ENCODE results near the gene ESD.
"Not testable (repeated sequence)": the region's sequence is repeated elsewhere in the genome, so short reads cannot be mapped to it uniquely, and the experiment has no call there.

Gene ESD, protein sequence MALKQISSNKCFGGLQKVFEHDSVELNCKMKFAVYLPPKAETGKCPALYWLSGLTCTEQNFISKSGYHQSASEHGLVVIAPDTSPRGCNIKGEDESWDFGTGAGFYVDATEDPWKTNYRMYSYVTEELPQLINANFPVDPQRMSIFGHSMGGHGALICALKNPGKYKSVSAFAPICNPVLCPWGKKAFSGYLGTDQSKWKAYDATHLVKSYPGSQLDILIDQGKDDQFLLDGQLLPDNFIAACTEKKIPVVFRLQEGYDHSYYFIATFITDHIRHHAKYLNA

DNA sequence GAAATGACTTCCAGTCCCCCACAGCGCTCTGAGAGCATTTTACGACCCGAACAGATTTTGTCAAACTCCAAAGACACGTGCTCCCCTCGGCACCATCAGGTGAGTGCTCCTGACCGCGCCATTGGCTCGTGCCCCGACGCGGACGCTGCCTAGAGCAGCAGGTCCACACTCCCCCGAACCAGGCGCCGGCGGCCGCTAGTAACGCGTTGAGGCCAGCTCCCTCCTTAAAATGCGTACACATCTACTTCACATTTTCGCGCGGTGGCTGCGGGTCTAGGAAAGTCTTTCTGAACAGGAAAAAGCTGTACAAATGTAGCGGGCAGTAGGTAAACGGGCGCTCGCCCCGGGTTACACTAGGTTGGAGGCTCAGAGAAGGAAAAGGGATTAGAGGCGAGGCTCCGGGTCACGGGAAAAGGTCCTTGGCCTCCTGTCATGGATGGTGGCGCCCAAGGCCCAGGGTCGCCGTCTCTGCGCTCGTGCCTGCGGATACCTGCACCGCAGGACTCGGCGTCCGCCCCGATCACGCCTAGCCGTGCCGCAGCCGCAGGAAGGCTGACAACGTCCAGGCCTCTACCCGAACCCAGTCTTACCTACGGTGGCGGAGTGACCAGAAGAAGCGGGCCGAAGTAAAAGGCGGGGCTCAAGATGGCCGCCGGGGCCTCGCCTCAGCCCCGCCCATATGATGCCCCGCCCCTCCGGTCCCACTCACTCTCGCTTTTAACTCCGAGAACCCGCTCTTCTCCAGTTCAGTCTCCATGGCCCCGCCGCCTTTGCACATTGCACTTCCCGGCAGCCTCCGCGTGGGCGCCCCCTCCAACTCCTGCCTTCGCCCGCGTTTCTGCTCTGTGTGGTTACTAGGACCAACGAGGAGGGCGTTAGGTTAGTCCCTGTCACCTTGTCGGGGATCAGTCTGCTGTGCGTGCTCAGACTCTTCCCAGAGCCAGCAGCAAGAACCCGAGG is at the start of gene ESD:
ESD (minus strand) TSS at position 647 of the 960 bp plus-strand sequence. CDS start 5,748 bp downstream, outside the sequence.
- peak; percentile 93 to 94 for DNase-seq (ENCODE audit: low read depth in 2 of 2)

DNA sequence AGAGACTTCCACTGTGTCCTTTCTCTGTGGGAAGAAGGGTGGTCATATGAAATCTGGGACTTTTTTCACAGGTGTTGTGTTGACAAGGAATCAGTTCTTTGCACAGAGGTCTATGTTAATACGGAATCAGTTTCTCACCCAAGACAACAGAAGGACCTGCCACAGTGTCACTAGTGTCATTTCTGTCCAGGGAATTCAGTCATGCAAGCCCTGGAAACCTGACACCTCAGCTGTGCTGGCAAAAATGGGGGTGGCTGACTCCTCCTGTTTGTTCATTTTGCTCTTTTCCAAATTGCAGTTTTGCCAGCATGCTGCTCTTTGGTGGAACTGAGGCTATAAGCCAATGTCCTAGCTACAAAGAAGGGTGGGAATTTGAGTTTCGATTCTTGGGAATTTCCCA is 49.8 kb upstream of the ESD start:
- no peak for DNase-seq (ENCODE audit: low read depth in 2 of 2)

DNA sequence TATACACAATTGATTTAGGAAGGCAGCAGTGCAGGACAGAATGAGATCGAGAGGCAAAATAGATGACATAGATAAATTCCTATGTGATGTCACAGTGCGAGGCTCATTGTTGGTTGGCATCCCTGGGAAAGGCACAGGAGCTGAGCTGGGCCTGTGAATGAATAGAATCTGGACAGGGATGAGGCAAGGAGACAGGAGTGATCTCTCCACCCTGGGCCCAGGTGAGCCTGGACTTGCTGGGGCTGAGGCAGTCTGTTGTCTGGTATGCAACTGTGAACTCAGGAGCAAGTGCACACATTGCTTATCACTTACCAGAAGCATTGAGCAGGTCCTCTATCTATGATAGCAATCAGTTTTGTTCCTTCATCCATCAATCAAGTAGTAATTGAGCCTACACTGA is 48.2 kb upstream of the ESD start:
- no peak for DNase-seq (ENCODE audit: low read depth in 2 of 2)

DNA sequence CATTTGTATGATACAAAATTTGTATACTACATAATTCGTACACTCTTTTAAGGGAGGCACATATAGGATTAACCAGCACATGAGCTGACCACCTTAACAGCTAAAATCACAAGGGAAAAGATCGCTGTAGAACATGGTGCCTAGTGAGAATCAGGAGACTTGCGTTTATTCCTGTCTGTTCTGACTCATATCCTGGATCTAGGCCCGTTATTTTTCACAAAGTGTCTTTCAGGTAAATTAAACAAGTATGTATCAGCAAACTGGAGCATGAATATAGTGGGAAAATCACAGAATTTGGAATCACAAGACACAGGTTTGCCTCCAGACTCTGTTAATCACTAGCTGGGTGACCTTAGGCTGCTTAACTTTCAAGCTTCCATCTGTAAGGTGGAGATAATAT is 47.5 kb upstream of the ESD start:
- no peak for DNase-seq (ENCODE audit: low read depth in 2 of 2)

DNA sequence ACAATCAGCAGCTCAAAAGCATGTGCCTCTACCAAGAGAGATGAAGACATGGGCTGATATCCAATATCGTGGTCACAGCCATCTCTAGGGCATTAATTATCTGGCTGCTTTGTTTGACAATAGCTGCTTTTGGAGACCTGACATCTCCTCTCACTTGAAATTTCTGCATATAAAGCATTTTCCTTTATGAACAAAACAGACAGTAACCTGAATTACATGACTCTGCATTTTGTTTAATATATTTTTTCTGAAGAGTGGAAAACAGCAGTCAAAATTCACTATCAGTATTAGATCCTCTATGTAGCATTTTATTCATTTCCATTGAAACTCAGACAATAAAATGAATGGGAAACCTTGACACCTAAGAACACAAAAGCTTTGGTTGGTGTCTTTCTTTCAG is 42.4 kb upstream of the ESD start:
- no peak for DNase-seq (ENCODE audit: low read depth in 2 of 2)

DNA sequence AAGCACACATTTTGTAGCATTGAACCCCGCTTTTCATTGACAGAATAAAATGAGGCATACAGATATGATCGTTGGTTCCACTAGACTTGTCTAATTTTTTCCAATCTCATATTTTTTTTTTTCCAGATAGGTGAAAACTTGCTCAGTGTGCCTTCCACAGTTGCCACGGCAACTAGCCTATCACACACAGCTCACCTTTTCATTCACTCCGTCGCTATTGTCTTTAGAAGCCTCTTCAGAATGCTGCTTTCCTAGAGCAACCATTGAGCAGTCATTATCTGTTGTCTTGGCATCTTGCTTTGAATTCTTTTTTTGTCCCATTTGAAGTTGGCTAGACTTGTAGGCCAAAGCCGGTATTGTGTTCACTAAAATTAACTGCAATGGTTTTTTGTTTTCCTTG is 37.7 kb upstream of the ESD start:
- no peak for DNase-seq (ENCODE audit: low read depth in 2 of 2)

DNA sequence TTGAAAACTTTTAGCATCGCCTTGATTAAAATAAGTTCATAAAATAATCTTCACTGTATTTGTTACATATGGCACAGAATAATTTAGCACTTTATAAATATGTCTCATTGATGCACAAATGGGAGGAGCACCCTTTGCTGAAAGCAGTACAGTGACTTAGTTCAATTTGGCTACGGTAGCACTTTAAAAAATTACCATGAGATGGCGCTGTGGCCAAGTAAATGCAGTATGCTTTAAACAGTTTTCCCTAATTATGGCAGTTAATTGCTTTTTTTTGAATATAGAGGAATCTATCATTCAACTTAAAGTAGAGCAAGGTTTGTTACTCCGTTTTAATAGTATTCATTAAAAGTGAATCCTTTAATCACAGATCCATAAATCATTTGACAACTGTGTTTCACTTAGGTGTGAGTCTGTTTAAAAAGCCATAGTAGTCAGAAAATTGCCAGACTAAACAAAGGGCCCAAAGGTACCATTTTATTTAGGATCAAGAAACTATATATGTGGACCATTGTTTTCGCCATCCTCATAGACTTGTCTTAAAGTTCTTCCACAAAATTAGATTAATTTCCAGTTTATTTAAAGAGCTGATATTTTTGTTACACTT is 34.7 kb upstream of the ESD start:
- peak; percentile 1 to 18 for DNase-seq (ENCODE audit: low read depth in 2 of 2)

DNA sequence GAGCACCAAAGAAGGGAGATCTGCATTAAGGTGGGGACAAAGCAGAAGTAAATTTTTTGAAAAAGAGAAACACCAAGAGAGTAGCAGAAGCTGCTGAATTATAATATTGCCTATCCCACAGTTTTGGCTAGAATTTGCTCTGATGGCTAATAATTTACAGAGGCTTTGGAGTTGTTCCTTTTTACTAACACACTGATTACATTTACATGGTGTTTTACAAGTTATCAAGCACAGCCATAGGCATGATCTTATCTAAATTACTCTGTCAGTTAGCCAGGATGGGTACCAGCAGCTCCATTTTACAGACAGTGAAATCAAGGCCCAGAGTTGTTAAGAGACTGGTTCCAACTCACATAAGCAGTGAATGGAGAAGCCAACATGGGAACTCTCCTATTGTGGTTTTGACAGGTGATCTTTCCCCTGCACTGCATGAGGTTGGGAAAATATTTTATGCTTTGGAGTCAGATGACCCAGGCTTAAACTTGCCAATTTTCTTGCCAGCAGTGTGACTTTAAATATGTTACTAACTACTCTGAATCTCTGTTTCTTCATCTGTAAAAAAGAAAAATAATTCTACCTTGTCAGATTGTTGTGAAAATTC is 33.5 kb upstream of the ESD start:
- DNase-seq (ENCODE audit: low read depth in 2 of 2): no peak

DNA sequence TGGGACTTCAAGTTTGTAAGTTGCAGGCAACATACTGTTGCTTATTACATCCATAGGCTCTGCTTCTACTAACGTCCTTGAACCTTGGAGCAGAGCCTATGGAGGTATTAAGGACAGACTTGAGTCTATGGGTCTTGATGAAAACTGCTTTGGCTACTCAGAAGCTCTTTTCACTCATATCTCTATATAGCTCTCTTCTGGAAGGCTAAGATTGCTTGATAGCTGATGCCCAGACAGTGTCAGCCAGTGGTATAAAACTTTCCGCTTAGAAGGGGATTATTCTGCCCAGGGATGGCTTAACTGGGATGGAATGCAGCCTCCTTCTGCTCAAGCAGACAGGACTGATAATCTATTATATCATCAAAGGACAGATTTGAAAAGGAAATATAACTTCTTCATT is 25.6 kb upstream of the ESD start:
- no peak for DNase-seq (ENCODE audit: low read depth in 2 of 2)

DNA sequence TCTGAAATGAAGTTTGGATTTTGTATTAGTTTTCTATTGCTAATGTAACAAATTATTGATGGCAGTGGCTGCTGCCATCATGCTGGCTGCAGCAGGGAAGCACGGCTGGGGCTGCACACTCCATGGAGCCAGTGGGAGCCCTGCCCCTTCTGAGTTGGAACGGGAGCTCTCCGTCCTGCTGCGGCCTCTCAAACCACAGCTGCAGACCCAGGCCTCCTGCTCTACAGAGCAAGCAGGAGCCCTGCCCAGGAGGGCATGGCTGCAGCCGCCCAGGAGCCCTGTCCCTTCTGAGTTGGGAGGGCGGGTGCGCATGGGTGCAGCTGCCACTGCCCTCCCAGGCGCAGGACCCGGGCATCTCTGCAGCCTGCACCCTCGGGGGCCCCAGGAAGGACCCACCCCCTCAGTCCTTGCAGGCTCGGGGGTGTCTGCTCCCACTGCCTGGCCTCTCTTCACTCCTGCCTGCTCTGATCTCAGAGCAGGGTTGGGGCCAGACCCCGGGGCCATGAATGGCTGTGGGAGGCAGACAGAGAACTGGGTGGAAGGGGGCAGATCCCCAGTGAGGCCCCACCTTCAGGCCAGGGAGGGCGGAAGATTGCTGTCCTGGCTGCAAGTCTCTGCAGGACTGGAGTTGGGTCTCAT is 21.0 kb upstream of the ESD start:
- no peak for DNase-seq (ENCODE audit: low read depth in 2 of 2)

DNA sequence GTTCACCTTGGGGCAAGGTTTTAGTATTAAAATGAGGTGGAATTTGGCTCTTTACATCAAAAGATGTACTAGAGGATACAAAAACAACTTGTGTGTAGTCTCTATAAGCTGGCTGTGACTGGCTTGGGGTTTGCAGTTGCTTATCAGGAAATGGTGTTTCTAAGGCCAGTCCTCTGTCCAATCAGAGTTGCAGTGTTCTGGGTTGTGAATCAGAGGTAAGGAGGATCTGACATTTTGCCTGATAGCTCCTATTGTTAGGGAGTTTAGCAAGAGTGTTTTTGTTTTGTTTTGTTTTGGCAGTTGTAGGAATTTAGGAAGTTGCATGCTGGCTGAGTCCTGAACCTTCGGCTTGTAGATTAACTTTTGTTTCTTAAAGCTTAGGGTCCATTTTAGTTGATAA is 20.1 kb upstream of the ESD start:
- no peak for DNase-seq (ENCODE audit: low read depth in 2 of 2)

DNA sequence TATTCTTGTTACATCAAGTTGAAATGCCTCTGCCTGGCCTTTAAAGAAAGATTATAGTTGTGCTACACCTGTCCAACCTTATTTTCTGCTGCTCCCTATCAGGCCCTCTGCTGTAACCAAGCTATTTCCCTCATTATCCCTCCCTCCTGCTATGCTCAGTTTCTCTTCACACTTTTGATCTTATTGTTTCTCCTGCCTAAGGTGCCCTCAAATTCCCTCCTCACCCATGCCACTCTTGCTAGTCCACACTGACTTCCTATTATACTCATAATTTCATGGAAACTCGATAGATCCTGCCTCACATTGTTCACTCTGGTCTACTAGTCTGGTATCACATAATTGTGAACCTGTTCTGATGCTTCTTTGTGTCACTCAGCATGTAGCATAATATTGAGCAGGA is 19.4 kb upstream of the ESD start:
- no peak for DNase-seq (ENCODE audit: low read depth in 2 of 2)

DNA sequence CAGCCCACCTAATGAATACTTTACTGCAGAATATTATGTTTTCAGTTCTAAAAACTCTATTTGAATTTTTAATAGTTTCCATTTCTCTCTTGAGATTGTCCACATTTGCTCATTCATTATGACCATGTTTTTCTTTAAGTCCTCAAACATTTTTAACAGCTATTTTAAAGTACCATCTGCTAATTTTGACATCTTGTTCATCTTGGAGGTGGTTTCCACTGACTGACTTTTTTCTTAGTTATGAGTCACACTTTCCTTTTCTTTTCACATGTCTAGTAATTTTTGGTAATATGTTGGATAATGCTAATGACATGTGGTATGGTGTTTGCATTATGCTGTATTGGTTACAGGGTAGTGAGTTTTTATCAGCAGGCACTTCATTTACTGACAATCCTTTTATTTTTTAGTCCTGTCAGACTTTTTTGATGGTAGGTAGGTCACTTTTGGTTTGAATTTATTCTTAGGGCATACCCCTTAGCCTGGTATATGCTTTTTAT is 15.4 kb upstream of the ESD start:
- DNase-seq (ENCODE audit: low read depth in 2 of 2): no peak

DNA sequence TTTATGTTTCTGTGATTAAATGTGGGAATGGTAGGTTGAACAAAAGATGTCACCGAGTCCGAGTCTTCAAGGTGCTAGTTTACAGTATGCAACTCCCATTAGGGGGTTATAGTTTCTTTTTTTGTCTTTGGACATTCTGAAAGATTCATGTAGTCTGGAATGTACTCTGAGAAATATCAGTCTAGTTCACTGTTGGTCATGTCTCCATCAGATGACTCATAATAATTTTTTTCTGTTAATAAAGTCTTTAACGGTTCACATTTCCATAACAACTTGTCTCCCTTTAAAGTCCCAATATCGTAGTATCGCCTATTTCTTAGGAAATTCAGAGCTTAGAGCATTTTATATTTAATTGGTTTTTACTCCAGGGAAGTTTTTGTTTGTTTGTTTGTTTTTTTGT is 13.5 kb upstream of the ESD start:
- DNase-seq (ENCODE audit: low read depth in 2 of 2): no peak

DNA sequence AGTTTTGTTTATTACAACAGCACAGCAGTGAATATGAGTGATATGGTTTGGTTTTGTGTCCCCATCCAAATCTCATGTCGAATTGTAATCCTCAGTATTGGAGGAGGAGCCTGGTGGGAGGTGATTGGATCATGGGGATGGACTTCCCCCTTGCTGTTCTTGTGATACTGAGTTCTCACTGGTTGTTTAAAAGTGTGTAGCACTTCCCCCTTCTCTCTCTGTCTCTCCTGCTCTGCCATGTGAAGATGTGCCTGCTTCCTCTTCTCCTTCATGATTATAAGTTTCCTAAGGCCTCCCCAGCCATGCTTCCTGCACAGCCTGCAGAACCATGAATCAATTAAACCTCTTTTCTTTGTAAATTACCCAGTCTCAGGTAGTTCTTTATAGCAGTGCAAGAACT is 8.0 kb upstream of the ESD start:
- not testable (repeated sequence) for DNase-seq (ENCODE audit: low read depth in 2 of 2)

DNA sequence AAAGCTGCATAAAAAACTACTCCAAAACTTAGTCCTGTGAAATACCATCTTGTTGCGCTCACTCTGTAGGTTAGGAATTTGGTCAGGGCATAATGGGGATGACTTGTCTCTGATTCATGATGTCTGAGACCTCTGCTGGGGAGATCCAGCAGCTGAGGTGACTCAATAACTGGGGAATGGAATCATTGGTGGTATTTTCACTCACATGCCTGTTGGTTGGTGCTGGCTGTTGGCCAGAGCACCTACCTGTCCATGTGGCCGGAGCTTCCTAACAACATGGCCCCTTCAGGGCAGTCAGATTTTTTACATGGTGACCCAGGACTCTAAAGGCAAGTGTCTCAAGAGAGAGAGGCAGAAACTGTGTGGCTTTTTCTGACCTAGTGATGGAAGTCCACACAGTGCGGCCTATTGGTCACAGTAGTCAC is 7.4 kb upstream of the ESD start:
- no peak for DNase-seq (ENCODE audit: low read depth in 2 of 2)

DNA sequence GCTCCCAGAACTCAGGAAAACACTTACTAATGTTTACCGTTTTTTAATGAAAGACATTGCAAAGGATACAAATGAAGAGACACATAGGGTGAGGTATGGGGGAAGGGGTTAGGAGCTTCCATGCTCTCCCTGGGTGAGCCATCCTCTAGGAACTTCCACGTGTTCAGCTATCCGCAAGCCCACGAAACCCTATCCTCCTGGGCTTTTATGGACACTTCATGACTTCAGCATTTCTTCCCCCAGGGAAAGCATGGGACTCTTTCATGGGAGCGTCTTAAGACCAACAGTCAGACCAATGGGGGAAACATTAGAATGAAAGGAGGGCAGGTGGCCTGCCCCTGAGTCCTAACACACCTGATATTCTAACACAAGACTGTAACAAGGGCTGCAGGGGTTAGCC is 6.6 kb upstream of the ESD start:
- no peak for DNase-seq (ENCODE audit: low read depth in 2 of 2)

DNA sequence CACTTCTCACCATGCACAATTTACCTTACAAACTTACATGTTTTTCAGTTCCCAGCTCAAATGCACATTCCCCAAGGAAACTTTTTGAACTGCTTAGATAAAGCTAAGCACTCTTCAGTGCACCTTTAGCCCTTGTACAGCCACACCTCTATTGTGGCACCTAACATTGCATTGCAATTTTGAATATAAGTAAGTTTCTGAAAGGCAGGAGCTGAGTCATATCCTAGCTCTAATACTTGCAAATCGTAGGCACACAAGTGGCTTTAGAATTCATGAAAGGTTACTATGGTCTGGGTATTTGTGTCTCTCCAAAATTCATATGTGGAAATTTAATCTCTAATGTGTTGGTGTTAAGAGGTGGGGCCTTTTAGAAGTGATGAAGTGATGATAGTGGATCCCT is 4.9 kb upstream of the ESD start:
- DNase-seq (ENCODE audit: low read depth in 2 of 2): no peak

DNA sequence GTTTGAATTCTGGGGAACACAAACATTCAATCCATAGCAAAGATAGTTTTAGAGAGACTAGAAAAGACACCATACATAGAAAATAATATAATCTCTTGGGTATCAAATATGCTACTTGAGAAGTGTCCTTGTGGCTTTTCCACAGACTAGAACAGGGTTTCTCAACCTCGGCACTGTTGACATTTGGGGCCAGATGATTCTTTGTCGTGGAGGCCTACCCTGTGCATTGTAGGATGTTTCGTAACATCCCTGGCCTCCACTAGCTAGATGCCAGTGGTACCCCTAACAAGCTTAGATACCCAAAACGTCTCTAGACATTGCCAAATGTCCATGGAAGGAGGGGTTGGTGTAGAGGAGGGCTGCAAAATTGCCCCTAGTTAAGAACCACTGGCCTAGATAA is 2.2 kb upstream of the ESD start:
- no peak for DNase-seq (ENCODE audit: low read depth in 2 of 2)

DNA sequence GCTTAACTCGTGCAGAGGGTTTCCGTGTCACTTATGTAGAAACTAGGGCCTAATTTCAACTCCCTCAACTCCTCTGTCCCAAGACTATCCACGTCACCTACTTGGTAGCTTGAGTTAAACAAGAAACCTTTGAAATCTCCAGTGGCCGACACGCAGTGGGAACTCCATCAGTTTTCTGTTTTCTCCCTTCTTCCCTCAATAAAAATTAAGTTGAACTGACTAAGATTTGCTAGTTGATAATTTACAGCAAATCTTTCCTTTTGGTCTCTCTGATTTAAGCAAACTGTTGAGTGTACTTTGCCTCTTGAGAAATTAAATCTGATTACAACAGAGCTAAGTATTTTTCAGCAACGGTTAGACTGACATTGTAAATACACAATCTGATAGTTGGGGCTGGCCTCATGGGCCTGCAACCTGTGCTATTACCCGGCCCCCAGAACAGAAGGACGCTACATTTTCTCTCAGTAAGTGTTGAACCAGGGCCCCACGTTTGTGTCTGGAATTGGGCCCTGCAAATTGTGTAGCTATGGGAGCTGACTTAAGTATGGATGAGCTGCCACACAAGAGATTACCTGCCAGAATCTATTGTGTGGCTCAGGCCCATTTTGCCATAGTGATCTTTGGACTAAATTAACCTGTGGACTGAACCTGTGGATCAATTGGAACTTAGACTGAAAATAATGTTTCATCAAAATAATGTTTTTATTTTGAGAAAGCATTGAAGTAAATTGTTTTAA is 708 bp upstream of the ESD start:
- DNase-seq (ENCODE audit: low read depth in 2 of 2): no peak

DNA sequence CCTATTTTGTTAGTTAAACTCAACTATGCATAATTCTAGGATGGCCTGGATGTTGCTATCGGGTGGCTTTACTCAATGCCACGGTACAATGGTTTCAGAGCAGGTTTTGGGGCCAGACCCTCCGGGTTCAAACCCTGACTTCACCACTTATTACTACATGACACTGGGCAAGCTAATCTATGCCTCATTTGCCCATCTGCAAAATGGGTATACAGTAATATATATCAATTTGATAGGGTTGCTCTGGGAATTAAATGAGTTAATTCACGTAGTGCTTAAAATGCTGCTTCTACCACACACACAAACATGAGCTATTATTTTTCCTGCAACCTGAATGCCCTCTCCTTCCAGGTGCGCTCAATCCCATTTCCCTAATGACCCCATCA is 839 bp downstream of the ESD start:
- DNase-seq (ENCODE audit: low read depth in 2 of 2): no peak

Measured in activated CD4-positive, alpha-beta T cell treated with anti-CD3 and anti-CD28 coated beads for 24 hours (primary cell).